AG04449 (cell line): ENCODE data around the gene RAD50.

ENCODE experiments used
- CTCF ChIA-PET: fragments of 350-600 bp; formaldehyde crosslinking; extraction: SDS; loops from one replicate; lab custom pipeline; 2021; ENCODE audit warnings: antibody characterized with exemption; lab: Yijun Ruan, JAX
- POLR2A ChIA-PET: fragments of 400-600, 350-600 bp; formaldehyde crosslinking; extraction: SDS; loops from one replicate; lab custom pipeline; 2020; ENCODE audit warnings: antibody characterized with exemption, inconsistent platforms; lab: Yijun Ruan, JAX
- DNase-seq: peaks from one replicate; pipeline ENCODE4 v3.0.0-alpha.2; 2010; ENCODE audit warnings: low read depth, low spot score
- H3K4me3 ChIP-seq: 2 replicates; pipeline ENCODE4 v1.5.1; 2011; ENCODE audit warnings: low read depth, mild to moderate bottlenecking, control low read depth, low read length
- CTCF ChIP-seq: IDR thresholded peaks from one replicate; pipeline ENCODE4 v1.5.1; 2011; ENCODE audit warnings: mild to moderate bottlenecking, moderate library complexity, low read length, control low read depth, inconsistent platforms; ENCODE audit not compliant: insufficient read depth; ENCODE audit errors: missing control alignments

Gene RAD50

GRCh38 chr5:132646583-132647266 lies 89.9 kb downstream of the RAD50 start:
- DNase-seq = no peak
- TF ChIP-seq CTCF = no peak
- no peak overlapping the region for H3K4me3 ChIP-seq
- ChIA-PET CTCF (interaction anchor here (1.3 kb wide), 1 partner anchor 13 kb away, joined by 3 read pairs; no protein-coding TSS in a partner anchor), POLR2A (no interaction called here)

- DNase-seq = no peak
- ChIA-PET POLR2A (interaction anchor here (0.6 kb wide), 1 partner anchor 11 kb away, joined by 3 read pairs; the partner anchor contains the start of gene IL13), CTCF (interaction anchor here (1.2 to 1.3 kb wide), 2 partner anchors 14 to 172 kb away, joined by 3 to 4 read pairs; no protein-coding TSS in a partner anchor)
- H3K4me3 ChIP-seq = no peak overlapping the region
- TF ChIP-seq CTCF = no peak
These were observed 90.7 kb downstream of the RAD50 start for GRCh38 chr5:132647473-132647872.

GRCh38 chr5:132648355-132648754 lies 91.6 kb downstream of the RAD50 start:
- no peak overlapping the region for H3K4me3 ChIP-seq
- CTCF ChIA-PET = interaction anchor here (0.7 to 1.5 kb wide), 4 partner anchors 13 to 172 kb away, joined by 3 to 4 read pairs (median 3); no protein-coding TSS in a partner anchor
- DNase-seq = no peak
- no peak for TF ChIP-seq CTCF
- POLR2A ChIA-PET = no interaction called here

GRCh38 chr5:132651838-132652469 lies 95.2 kb downstream of the RAD50 start:
- ChIA-PET POLR2A (no interaction called here), CTCF (no interaction called here)
- no peak overlapping the region for H3K4me3 ChIP-seq
- DNase-seq = no peak
- no peak for TF ChIP-seq CTCF

GRCh38 chr5:132653716-132654115 lies 96.9 kb downstream of the RAD50 start:
- no peak overlapping the region for H3K4me3 ChIP-seq
- ChIA-PET CTCF (interaction anchor here (1.0 to 1.4 kb wide), 2 partner anchors 126 to 167 kb away, joined by 3 to 5 read pairs; no protein-coding TSS in a partner anchor), POLR2A (no interaction called here)
- DNase-seq = no peak
- no peak for TF ChIP-seq CTCF
